KMS-11 (cell line): Measurements from ENCODE around the gene SLC25A11.
A peak's percentile ranks its signal among the peaks of the same experiment; 100 is the strongest.

ENCODE experiments used
- H2AFZ ChIP-seq: fragments of 200-600 bp; sonication (generic); 2 replicates; pipeline ENCODE4 v1.6.1; 2016; ENCODE audit warnings: antibody characterized with exemption, mixed run types, low read depth
- H3K27ac ChIP-seq: fragments of 200-600 bp; sonication (generic); 2 replicates; pipeline ENCODE4 v1.6.1; 2016; ENCODE audit warnings: mild to moderate bottlenecking, mixed run types
- H3K27me3 ChIP-seq: fragments of 200-600 bp; sonication (generic); 2 replicates; pipeline ENCODE4 v1.6.1; 2017; ENCODE audit warnings: mild to moderate bottlenecking, low read depth, mixed run types, moderate library complexity; ENCODE audit not compliant: insufficient read depth
- H3K36me3 ChIP-seq: fragments of 200-600 bp; sonication (generic); 2 replicates; pipeline ENCODE4 v1.6.1; 2017; ENCODE audit warnings: mild to moderate bottlenecking, mixed run types; ENCODE audit not compliant: insufficient read depth
- H3K4me1 ChIP-seq: fragments of 200-600 bp; sonication (generic); 2 replicates; pipeline ENCODE4 v1.6.1; 2016; ENCODE audit warnings: mild to moderate bottlenecking, low read depth, mixed run types; ENCODE audit not compliant: poor library complexity, severe bottlenecking
- H3K4me2 ChIP-seq: fragments of 200-600 bp; sonication (generic); 2 replicates; pipeline ENCODE4 v1.7.0; 2016; ENCODE audit warnings: mild to moderate bottlenecking, mixed run types
- H3K4me3 ChIP-seq: fragments of 200-600 bp; sonication (generic); IDR thresholded peaks from 2 replicates; pipeline ENCODE4 v1.6.1; 2017; ENCODE audit warnings: low read depth, low read length, mixed read lengths; ENCODE audit not compliant: insufficient read depth
- H3K79me2 ChIP-seq: fragments of 200-600 bp; sonication (generic); 2 replicates; pipeline ENCODE4 v1.6.1; 2016; ENCODE audit warnings: low read depth, mixed run types; ENCODE audit not compliant: insufficient read depth
- H3K9ac ChIP-seq: fragments of 200-600 bp; sonication (generic); 2 replicates; pipeline ENCODE4 v1.6.1; 2016; ENCODE audit warnings: mild to moderate bottlenecking, mixed run types
- H4K20me1 ChIP-seq: fragments of 200-600 bp; sonication (generic); 2 replicates; pipeline ENCODE4 v1.6.1; 2016; ENCODE audit warnings: mild to moderate bottlenecking, mixed run types; ENCODE audit not compliant: insufficient read depth
- CTCF ChIP-seq: fragments of 200-600 bp; sonication (generic); conservative IDR thresholded peaks from 2 replicates; pipeline ENCODE4 v1.6.1; 2017; ENCODE audit warnings: low read depth, mild to moderate bottlenecking, antibody characterized with exemption, low read length, moderate library complexity, mixed read lengths

The SLC25A11 gene

GRCh38 chr17:4982305-4982704, 42.5 kb upstream of the SLC25A11 start:
- no peak overlapping the region for H2AFZ ChIP-seq
- H3K27ac ChIP-seq = no peak overlapping the region
- TF ChIP-seq CTCF = no peak
- no peaks in the 10 kb centered on the region for H3K4me1 ChIP-seq
- no peak overlapping the region for H3K9ac ChIP-seq
- no peaks in the 10 kb centered on the region for H4K20me1 ChIP-seq
- H3K27me3 ChIP-seq = no peaks in the 10 kb centered on the region
- no peaks in the 10 kb centered on the region for H3K36me3 ChIP-seq
- H3K4me2 ChIP-seq = no peak overlapping the region
- no peak overlapping the region for H3K4me3 ChIP-seq
- no peaks in the 10 kb centered on the region for H3K79me2 ChIP-seq

GRCh38 chr17:4980644-4981216, 40.9 kb upstream of the SLC25A11 start:
- Histone ChIP-seq H3K4me1 (no peaks in the 10 kb centered on the region), H3K27me3 (no peaks in the 10 kb centered on the region), H3K4me3 (no peak overlapping the region), H2AFZ (no peak overlapping the region), H3K27ac (no peak overlapping the region), H3K4me2 (no peak overlapping the region), H3K79me2 (no peaks in the 10 kb centered on the region), H3K9ac (no peak overlapping the region), H4K20me1 (no peaks in the 10 kb centered on the region), H3K36me3 (no peaks in the 10 kb centered on the region)
- peak; percentile 70 for TF ChIP-seq CTCF

- no peak overlapping the region for H3K4me2 ChIP-seq
- H2AFZ ChIP-seq = no peak overlapping the region
- no peaks in the 10 kb centered on the region for H4K20me1 ChIP-seq
- no peaks in the 10 kb centered on the region for H3K79me2 ChIP-seq
- no peak overlapping the region for H3K9ac ChIP-seq
- TF ChIP-seq CTCF = no peak
- H3K36me3 ChIP-seq = no peaks in the 10 kb centered on the region
- H3K27ac ChIP-seq = no peak overlapping the region
- H3K4me1 ChIP-seq = no peaks in the 10 kb centered on the region
- H3K27me3 ChIP-seq = no peaks in the 10 kb centered on the region
- H3K4me3 ChIP-seq = no peak overlapping the region
Observed at GRCh38 chr17:4978726-4979125, 38.9 kb upstream of the SLC25A11 start.

- H3K79me2 ChIP-seq = no peaks in the 10 kb centered on the region
- no peak overlapping the region for H3K27ac ChIP-seq
- H3K4me2 ChIP-seq = no peak overlapping the region
- H3K9ac ChIP-seq = no peak overlapping the region
- no peak overlapping the region for H2AFZ ChIP-seq
- H4K20me1 ChIP-seq = no peaks in the 10 kb centered on the region
- no peaks in the 10 kb centered on the region for H3K27me3 ChIP-seq
- no peaks in the 10 kb centered on the region for H3K4me1 ChIP-seq
- no peaks in the 10 kb centered on the region for H3K36me3 ChIP-seq
- TF ChIP-seq CTCF = no peak
- no peak overlapping the region for H3K4me3 ChIP-seq
Observed at GRCh38 chr17:4974115-4974670, 34.3 kb upstream of the SLC25A11 start.
